HepG2 (cell line): ENCODE data around the gene GPR137. TPM values are rescaled to one million over a fixed set of nuclear protein-coding genes. Genes with fewer than 3 reads are reported as not detected.

ENCODE experiments used
- BRD4 ChIP-seq: sonication (generic); formaldehyde crosslinking; IDR thresholded peaks from 2 replicates; pipeline ENCODE4 v1.4.0; 2020; ENCODE audit warnings: missing genetic modification reagents
- CREB1 ChIP-seq, 2 experiments: fragments of 450-650 bp in 1 of 2; IDR thresholded peaks; 2 replicates each; pipeline ENCODE4 v1.6.1; 2016 to 2017; ENCODE audit warnings: control low read depth in 1 of 2, mild to moderate bottlenecking in 1 of 2, missing compliant biosample characterization in 1 of 2, missing genetic modification characterization in 1 of 2
- ELF3 ChIP-seq: IDR thresholded peaks from 2 replicates; pipeline ENCODE4 v1.6.1; 2016; ENCODE audit warnings: missing genetic modification reagents, missing compliant biosample characterization
- ETV5 ChIP-seq: IDR thresholded peaks from 2 replicates; pipeline ENCODE4 v1.6.1; 2018; ENCODE audit warnings: missing biosample characterization, missing genetic modification reagents, inconsistent platforms, borderline replicate concordance
- GABPB1 ChIP-seq: IDR thresholded peaks from 2 replicates; pipeline ENCODE4 v1.6.1; 2016; ENCODE audit warnings: mild to moderate bottlenecking, missing genetic modification reagents, moderate library complexity, missing compliant biosample characterization
- MAF1 ChIP-seq: sonication (generic); formaldehyde crosslinking; IDR thresholded peaks from 2 replicates; pipeline ENCODE4 v1.5.0; 2020; ENCODE audit warnings: missing genetic modification reagents, borderline replicate concordance
- NCOA5 ChIP-seq: sonication (generic); formaldehyde crosslinking; IDR thresholded peaks from 2 replicates; pipeline ENCODE4 v1.4.0; 2020; ENCODE audit warnings: missing genetic modification reagents
- NFIC ChIP-seq: IDR thresholded peaks from 2 replicates; pipeline ENCODE4 v1.6.1; 2012; ENCODE audit warnings: mild to moderate bottlenecking, low read length, inconsistent platforms
- NR2F2 ChIP-seq: IDR thresholded peaks from 2 replicates; pipeline ENCODE4 v1.6.1; 2012; ENCODE audit warnings: low read depth, inconsistent platforms, borderline replicate concordance
- PRMT3 ChIP-seq: sonication (generic); formaldehyde crosslinking; IDR thresholded peaks from 2 replicates; pipeline ENCODE4 v1.8.1; 2022; ENCODE audit warnings: low read depth, mild to moderate bottlenecking, moderate library complexity, missing genetic modification reagents, borderline replicate concordance
- PRPF4 ChIP-seq: fragments of 200-400 bp; formaldehyde crosslinking; IDR thresholded peaks from 2 replicates; pipeline ENCODE4 v1.6.1; 2016; ENCODE audit warnings: low read length, low read depth; ENCODE audit not compliant: poor library complexity, severe bottlenecking
- RBM39 ChIP-seq: fragments of 200-400 bp; formaldehyde crosslinking; IDR thresholded peaks from one replicate; pipeline ENCODE4 v1.6.1; 2018; ENCODE audit warnings: antibody characterized with exemption, mild to moderate bottlenecking, low read depth, low read length; ENCODE audit not compliant: poor library complexity, severe bottlenecking
- SATB2 ChIP-seq: sonication (generic); formaldehyde crosslinking; IDR thresholded peaks from 2 replicates; pipeline ENCODE4 v1.5.0; 2020; ENCODE audit warnings: missing genetic modification reagents
- TBX3 ChIP-seq: fragments of 450-650 bp; IDR thresholded peaks from 2 replicates; pipeline ENCODE4 v1.6.1; 2017; ENCODE audit warnings: antibody characterized with exemption, mild to moderate bottlenecking, inconsistent platforms, borderline replicate concordance
- ZBTB1 ChIP-seq: sonication (generic); formaldehyde crosslinking; IDR thresholded peaks from 2 replicates; pipeline ENCODE4 v1.4.0; 2020; ENCODE audit warnings: missing genetic modification reagents, borderline replicate concordance
- ZNF121 ChIP-seq: sonication (generic); formaldehyde crosslinking; IDR thresholded peaks from 2 replicates; pipeline ENCODE4 v1.5.0; 2020; ENCODE audit warnings: mild to moderate bottlenecking, missing genetic modification reagents
- ZNF17 ChIP-seq: sonication (generic); formaldehyde crosslinking; IDR thresholded peaks from 2 replicates; pipeline ENCODE4 v1.5.0; 2020; ENCODE audit warnings: mild to moderate bottlenecking, missing genetic modification reagents
- ZNF572 ChIP-seq: sonication (generic); formaldehyde crosslinking; IDR thresholded peaks from 2 replicates; pipeline ENCODE4 v1.5.1; 2020; ENCODE audit warnings: mild to moderate bottlenecking, missing genetic modification reagents
- ZNF660 ChIP-seq: sonication (generic); formaldehyde crosslinking; IDR thresholded peaks from 2 replicates; pipeline ENCODE4 v1.5.1; 2020; ENCODE audit warnings: mild to moderate bottlenecking, low read depth, missing genetic modification reagents, borderline replicate concordance
- ZNF761 ChIP-seq: sonication (generic); formaldehyde crosslinking; conservative IDR thresholded peaks from 2 replicates; pipeline ENCODE4 v1.4.0; 2020; ENCODE audit warnings: mild to moderate bottlenecking, missing genetic modification reagents
- ZNF781 ChIP-seq: sonication (generic); formaldehyde crosslinking; IDR thresholded peaks from 2 replicates; pipeline ENCODE4 v1.5.1; 2020; ENCODE audit warnings: borderline replicate concordance, mild to moderate bottlenecking, missing genetic modification reagents; ENCODE audit errors: not compliant biosample characterization
- polyA plus RNA-seq, 8 experiments: library from polyadenylated mRNA; depleted of rRNA in 3 of 8; stranded (reverse) in 7 of 8; unstranded in 1 of 8; fragments of >200 nt; fragmentation: Illumina TruSeq in 4 of 8; extraction: Trizol in 4 of 8; gene quantifications; 2 replicates each; pipeline versions ENCODE4 v1.2.1 to v1.2.3, GENCODE V29; 2011 to 2016; ENCODE audit warnings: low read depth in 4 of 8, missing spikeins in 1 of 8, mixed read lengths in 1 of 8; ENCODE audit not compliant: insufficient read depth in 1 of 8
- total RNA-seq, 5 experiments: library from RNA; depleted of rRNA; stranded (reverse); fragments of >200 nt; fragmentation: Illumina TruSeq; extraction: Trizol; gene quantifications; 2 replicates each; pipeline ENCODE4 v1.2.3, GENCODE V29; 2016; ENCODE audit warnings: low read depth in 1 of 5
- TF ChIP-seq, protein P1 (sequence below): sonication (generic); formaldehyde crosslinking; IDR thresholded peaks from 2 replicates; pipeline ENCODE4 v1.5.0; 2020; ENCODE audit warnings: mild to moderate bottlenecking, missing genetic modification reagents
- TF ChIP-seq, protein P2 (sequence below): sonication (generic); formaldehyde crosslinking; IDR thresholded peaks from 2 replicates; pipeline ENCODE4 v1.5.0; 2020; ENCODE audit warnings: missing genetic modification reagents
- TF ChIP-seq, protein P3 (sequence below): sonication (generic); formaldehyde crosslinking; IDR thresholded peaks from 2 replicates; pipeline ENCODE4 v1.4.0; 2020; ENCODE audit warnings: mild to moderate bottlenecking, missing genetic modification reagents
- TF ChIP-seq, protein P4 (sequence below): IDR thresholded peaks from 2 replicates; pipeline ENCODE4 v1.6.1; 2012; ENCODE audit warnings: inconsistent platforms

Gene GPR137
- total and polyA plus RNA-seq, 2 of the 13 experiments (the other 11 are each of a cell fraction or from before 2014, with no cell fraction given), result 8.5 to 13.2 TPM

DNA sequence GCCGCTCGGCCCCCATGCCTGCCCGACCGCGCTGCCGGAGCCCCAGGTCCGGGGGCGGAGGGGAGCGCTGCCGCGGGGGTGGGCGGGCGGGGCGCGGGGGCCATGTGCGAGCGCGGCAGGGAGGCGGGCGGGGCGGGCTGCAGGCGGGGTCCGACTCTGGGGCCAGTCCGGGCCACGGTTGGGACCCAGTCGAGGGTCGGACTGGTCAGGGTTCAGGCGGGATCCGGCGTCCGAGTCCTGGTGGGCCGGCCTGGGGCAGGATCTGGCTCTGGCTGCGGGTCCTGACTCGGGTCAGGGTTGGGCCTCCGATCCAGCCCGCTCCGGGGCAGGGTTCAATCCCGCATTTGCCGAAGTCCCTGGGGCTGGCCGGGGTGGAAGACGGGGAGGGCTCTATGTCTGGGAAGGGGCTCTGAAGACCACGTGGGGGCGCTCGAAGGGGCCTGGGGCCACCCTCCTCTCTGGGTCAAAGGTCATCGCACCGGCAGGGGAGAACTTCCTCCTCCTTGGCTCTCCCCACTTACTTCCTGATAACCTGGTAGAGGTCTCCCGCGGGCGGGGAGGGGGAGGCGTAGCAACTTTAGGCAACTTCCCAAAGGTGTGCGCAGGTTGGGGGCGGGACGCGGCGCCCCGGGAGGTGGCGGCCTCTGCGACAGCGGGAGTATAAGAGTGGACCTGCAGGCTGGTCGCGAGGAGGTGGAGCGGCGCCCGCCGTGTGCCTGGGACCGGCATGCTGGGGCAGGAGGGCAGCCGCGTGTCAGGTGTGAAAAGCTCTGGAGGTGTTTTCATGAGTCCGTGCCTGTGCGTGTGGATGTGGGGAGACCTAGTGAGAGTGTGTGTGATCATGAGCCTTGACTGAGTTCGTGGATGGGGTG is 20.3 kb downstream of the GPR137 start (continued):
- TF ChIP-seq, protein P1, sequence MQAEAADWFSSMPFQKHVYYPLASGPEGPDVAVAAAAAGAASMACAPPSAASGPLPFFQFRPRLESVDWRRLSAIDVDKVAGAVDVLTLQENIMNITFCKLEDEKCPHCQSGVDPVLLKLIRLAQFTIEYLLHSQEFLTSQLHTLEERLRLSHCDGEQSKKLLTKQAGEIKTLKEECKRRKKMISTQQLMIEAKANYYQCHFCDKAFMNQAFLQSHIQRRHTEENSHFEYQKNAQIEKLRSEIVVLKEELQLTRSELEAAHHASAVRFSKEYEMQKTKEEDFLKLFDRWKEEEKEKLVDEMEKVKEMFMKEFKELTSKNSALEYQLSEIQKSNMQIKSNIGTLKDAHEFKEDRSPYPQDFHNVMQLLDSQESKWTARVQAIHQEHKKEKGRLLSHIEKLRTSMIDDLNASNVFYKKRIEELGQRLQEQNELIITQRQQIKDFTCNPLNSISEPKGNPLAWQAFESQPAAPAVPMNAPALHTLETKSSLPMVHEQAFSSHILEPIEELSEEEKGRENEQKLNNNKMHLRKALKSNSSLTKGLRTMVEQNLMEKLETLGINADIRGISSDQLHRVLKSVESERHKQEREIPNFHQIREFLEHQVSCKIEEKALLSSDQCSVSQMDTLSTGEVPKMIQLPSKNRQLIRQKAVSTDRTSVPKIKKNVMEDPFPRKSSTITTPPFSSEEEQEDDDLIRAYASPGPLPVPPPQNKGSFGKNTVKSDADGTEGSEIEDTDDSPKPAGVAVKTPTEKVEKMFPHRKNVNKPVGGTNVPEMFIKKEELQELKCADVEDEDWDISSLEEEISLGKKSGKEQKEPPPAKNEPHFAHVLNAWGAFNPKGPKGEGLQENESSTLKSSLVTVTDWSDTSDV (CRISPR knock-in tag), result no peak
- no peak for TF ChIP-seq ZBTB1 (CRISPR knock-in tag)
- TF ChIP-seq ZNF781 (CRISPR knock-in tag), result no peak
- TF ChIP-seq ZNF121 (CRISPR knock-in tag), result peak; percentile 44; the same call in 1 of the 2 replicates
- TF ChIP-seq CREB1 (IDR thresholded peaks at IDR 0.05), result no peak
- TF ChIP-seq CREB1 (CRISPR knock-in tag; IDR thresholded peaks at IDR 0.05), result no peak
- TF ChIP-seq ZNF660, result no peak
- TF ChIP-seq, protein P2, sequence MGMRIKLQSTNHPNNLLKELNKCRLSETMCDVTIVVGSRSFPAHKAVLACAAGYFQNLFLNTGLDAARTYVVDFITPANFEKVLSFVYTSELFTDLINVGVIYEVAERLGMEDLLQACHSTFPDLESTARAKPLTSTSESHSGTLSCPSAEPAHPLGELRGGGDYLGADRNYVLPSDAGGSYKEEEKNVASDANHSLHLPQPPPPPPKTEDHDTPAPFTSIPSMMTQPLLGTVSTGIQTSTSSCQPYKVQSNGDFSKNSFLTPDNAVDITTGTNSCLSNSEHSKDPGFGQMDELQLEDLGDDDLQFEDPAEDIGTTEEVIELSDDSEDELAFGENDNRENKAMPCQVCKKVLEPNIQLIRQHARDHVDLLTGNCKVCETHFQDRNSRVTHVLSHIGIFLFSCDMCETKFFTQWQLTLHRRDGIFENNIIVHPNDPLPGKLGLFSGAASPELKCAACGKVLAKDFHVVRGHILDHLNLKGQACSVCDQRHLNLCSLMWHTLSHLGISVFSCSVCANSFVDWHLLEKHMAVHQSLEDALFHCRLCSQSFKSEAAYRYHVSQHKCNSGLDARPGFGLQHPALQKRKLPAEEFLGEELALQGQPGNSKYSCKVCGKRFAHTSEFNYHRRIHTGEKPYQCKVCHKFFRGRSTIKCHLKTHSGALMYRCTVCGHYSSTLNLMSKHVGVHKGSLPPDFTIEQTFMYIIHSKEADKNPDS (CRISPR knock-in tag), result no peak
- no peak for TF ChIP-seq BRD4
- 0 out of 2 replicates have a peak, but pooled peaks have one; percentile 53 for TF ChIP-seq TBX3
- no peak for TF ChIP-seq ZNF17 (CRISPR knock-in tag)
- TF ChIP-seq NCOA5 (CRISPR knock-in tag), result no peak
- TF ChIP-seq RBM39, result peak; percentile 61
- TF ChIP-seq ETV5 (CRISPR knock-in tag), result peak; percentile 50; the same call in 1 of the 2 replicates
- peak; percentile 82 for TF ChIP-seq GABPB1 (CRISPR knock-in tag)
- no peak for TF ChIP-seq ZNF761
- TF ChIP-seq ELF3 (CRISPR knock-in tag), result peak; percentile 95
- no peak for TF ChIP-seq MAF1 (CRISPR knock-in tag)
- TF ChIP-seq, protein P3, sequence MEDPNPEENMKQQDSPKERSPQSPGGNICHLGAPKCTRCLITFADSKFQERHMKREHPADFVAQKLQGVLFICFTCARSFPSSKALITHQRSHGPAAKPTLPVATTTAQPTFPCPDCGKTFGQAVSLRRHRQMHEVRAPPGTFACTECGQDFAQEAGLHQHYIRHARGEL (CRISPR knock-in tag), result no peak
- TF ChIP-seq PRPF4, result no peak
- no peak for TF ChIP-seq SATB2 (CRISPR knock-in tag)
- no peak for TF ChIP-seq NFIC
- TF ChIP-seq, protein P4, sequence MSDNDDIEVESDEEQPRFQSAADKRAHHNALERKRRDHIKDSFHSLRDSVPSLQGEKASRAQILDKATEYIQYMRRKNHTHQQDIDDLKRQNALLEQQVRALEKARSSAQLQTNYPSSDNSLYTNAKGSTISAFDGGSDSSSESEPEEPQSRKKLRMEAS, result peak; percentile 76
- peak; percentile 34; the same call in 1 of the 2 replicates for TF ChIP-seq ZNF572 (CRISPR knock-in tag)
- TF ChIP-seq NR2F2, result peak; percentile 61; the same call in 1 of the 2 replicates
- no peak for TF ChIP-seq PRMT3 (CRISPR knock-in tag)
